Endothelial cell of umbilical vein (primary cell): Measurements from ENCODE around the gene RFFL. TPM values are rescaled to one million over a fixed set of nuclear protein-coding genes. Genes with fewer than 3 reads are reported as not detected.

Experiments
- BruUV-seq: library from RNA; stranded (reverse); fragments of 400-500 nt; replicated peaks from 2 replicates; lab custom pipeline; 2021; lab: Mats Ljungman, UMichigan
- CTCF ChIA-PET: fragments of 300-600, 350-600 bp; sonication (Branson Sonifier 250); formaldehyde crosslinking; loops from one replicate; lab custom pipeline; 2021; ENCODE audit warnings: antibody characterized with exemption, inconsistent platforms; lab: Charles Lee
- POLR2A ChIA-PET: fragments of 300-600, 350-600 bp; sonication (Branson Sonifier 250); formaldehyde crosslinking; loops from one replicate; lab custom pipeline; 2021; ENCODE audit warnings: antibody characterized with exemption, inconsistent platforms; lab: Charles Lee
- DNase-seq: peaks from one replicate; pipeline ENCODE4 v3.0.0-alpha.2; 2011; ENCODE audit warnings: low read depth, low spot score
- FAIRE-seq: peaks from 2 replicates; lab custom pipeline; 2011; peaks lifted over from hg19 to GRCh38; lab: Jason Lieb, UNC
- H2AFZ ChIP-seq: 2 replicates; pipeline ENCODE4 v1.6.0; 2012; ENCODE audit warnings: low read depth, low read length, control low read depth, inconsistent platforms
- H3K27ac ChIP-seq: 2 replicates; pipeline ENCODE4 v1.5.1; 2011; ENCODE audit warnings: low read depth, mild to moderate bottlenecking, control low read depth, low read length, moderate library complexity; ENCODE audit not compliant: insufficient read depth
- H3K27me3 ChIP-seq, 2 experiments: 2 replicates each; pipeline versions ENCODE4 v1.6.0 to v1.6.1; 2011; ENCODE audit warnings: low read length in 2 of 2, mixed read lengths in 1 of 2; ENCODE audit not compliant: control insufficient read depth in 2 of 2, insufficient read depth in 2 of 2
- H3K36me3 ChIP-seq, 2 experiments: 2 replicates in 1 of 2; 3 replicates in 1 of 2; pipeline ENCODE4 v1.5.1; 2011; ENCODE audit warnings: low read length in 2 of 2, mild to moderate bottlenecking in 1 of 2, moderate library complexity in 1 of 2; ENCODE audit not compliant: control insufficient read depth in 2 of 2, insufficient read depth in 2 of 2; ENCODE audit errors: extremely low read depth in 1 of 2
- H3K4me1 ChIP-seq: 3 replicates; pipeline ENCODE4 v1.5.1; 2011; ENCODE audit warnings: mild to moderate bottlenecking, low read length; ENCODE audit not compliant: control insufficient read depth, insufficient read depth; ENCODE audit errors: extremely low read depth
- H3K4me2 ChIP-seq: 2 replicates; pipeline ENCODE4 v1.6.1; 2011; ENCODE audit warnings: low read length, control low read depth, mixed read lengths; ENCODE audit not compliant: insufficient read depth
- H3K4me3 ChIP-seq, 3 experiments: fragments of 200-600 bp in 1 of 3; sonication (generic), shearing (Covaris generic) in 1 of 3; replicated peaks in 1 of 3; 2 replicates each; pipeline ENCODE4 v1.5.1; 2011 to 2016; ENCODE audit warnings: control low read depth in 3 of 3, low read length in 3 of 3, mild to moderate bottlenecking in 2 of 3, inconsistent platforms in 1 of 3, low read depth in 1 of 3, moderate library complexity in 1 of 3; ENCODE audit not compliant: insufficient read depth in 1 of 3
- H3K79me2 ChIP-seq: 2 replicates; pipeline ENCODE4 v1.6.0; 2012; ENCODE audit warnings: low read length, inconsistent platforms; ENCODE audit not compliant: control insufficient read depth, insufficient read depth
- H3K9ac ChIP-seq: replicated peaks from 2 replicates; pipeline ENCODE3; 2011; ENCODE audit warnings: low read length, control low read depth; ENCODE audit not compliant: insufficient read depth; ENCODE audit errors: extremely low read depth
- H3K9me1 ChIP-seq: replicated peaks from 3 replicates; pipeline ENCODE4 v1.6.0; 2011; ENCODE audit warnings: mild to moderate bottlenecking, low read length; ENCODE audit not compliant: control insufficient read depth, insufficient read depth; ENCODE audit errors: extremely low read depth
- H3K9me3 ChIP-seq: replicated peaks from 2 replicates; pipeline ENCODE4 v1.5.1; 2012; ENCODE audit warnings: low read length, inconsistent platforms; ENCODE audit not compliant: control insufficient read depth, insufficient read depth
- H4K20me1 ChIP-seq: replicated peaks from 2 replicates; pipeline ENCODE3; 2011; ENCODE audit warnings: mild to moderate bottlenecking, low read length; ENCODE audit not compliant: control insufficient read depth, insufficient read depth; ENCODE audit errors: extremely low read depth
- EZH2 ChIP-seq: IDR thresholded peaks from 2 replicates; pipeline ENCODE4 v1.6.1; 2012; ENCODE audit warnings: borderline replicate concordance, low read depth, mild to moderate bottlenecking, moderate library complexity, low read length, inconsistent platforms; ENCODE audit not compliant: severe bottlenecking
- FOS ChIP-seq: IDR thresholded peaks from 2 replicates; pipeline ENCODE4 v1.6.1; 2011; ENCODE audit warnings: mild to moderate bottlenecking, low read length, moderate library complexity, borderline replicate concordance; ENCODE audit not compliant: insufficient read depth
- GATA2 ChIP-seq: IDR thresholded peaks from 2 replicates; pipeline ENCODE4 v1.7.0; 2011; ENCODE audit warnings: low read depth, mild to moderate bottlenecking, moderate library complexity, mixed read lengths, low read length; ENCODE audit not compliant: insufficient read length, insufficient read depth
- JUN ChIP-seq: IDR thresholded peaks from 2 replicates; pipeline ENCODE4 v1.6.1; 2011; ENCODE audit warnings: borderline replicate concordance, low read depth; ENCODE audit not compliant: insufficient read length, insufficient read depth
- MYC ChIP-seq: IDR thresholded peaks from one replicate; pipeline ENCODE4 v1.6.1; 2011; ENCODE audit warnings: mild to moderate bottlenecking, low read depth, low read length
- POLR2A ChIP-seq: IDR thresholded peaks from 2 replicates; pipeline ENCODE4 v1.6.1; 2012; ENCODE audit warnings: low read depth, mild to moderate bottlenecking, control low read depth, low read length
- POLR2AphosphoS5 ChIP-seq: IDR thresholded peaks from 2 replicates; pipeline ENCODE4 v1.6.1; 2012; ENCODE audit warnings: low read depth, mild to moderate bottlenecking, control low read depth, low read length, moderate library complexity; ENCODE audit not compliant: insufficient read depth
- dilution Hi-C: fragments of 300-500 bp; cut with MboI; formaldehyde crosslinking; loops from one replicate; pipeline ENCODE4 v1.15.0; 2019; ENCODE audit warnings: low sequenced_read_pairs; ENCODE audit not compliant: extremely low pct_ligation_motif_present
- intact Hi-C: fragments of 100-400 bp; cut with micrococcal nuclease; formaldehyde crosslinking; loops from one replicate; pipeline ENCODE4 v1.10.0; 2022
- polyA plus RNA-seq, 4 experiments: library from polyadenylated mRNA; depleted of rRNA in 3 of 4; stranded (reverse) in 3 of 4; unstranded in 1 of 4; fragments of >200 nt; gene quantifications; 2 replicates each; pipeline versions ENCODE4 v1.2.1 to v1.2.3, GENCODE V29; 2011 to 2012; ENCODE audit warnings: missing spikeins in 1 of 4
- total RNA-seq: library from RNA; stranded (reverse); gene quantifications from 2 replicates; pipeline ENCODE4 v1.2.3, GENCODE V29; 2021
- TF ChIP-seq, protein P1 (sequence below): IDR thresholded peaks from 2 replicates; pipeline ENCODE4 v1.6.1; 2011; ENCODE audit not compliant: insufficient read depth, insufficient read length

RFFL gene
- total and polyA plus RNA-seq, 2 donors (not counting 3 experiments of a cell fraction or from before 2014, with no cell fraction given) = 7.0 to 14.1 TPM

DNA sequence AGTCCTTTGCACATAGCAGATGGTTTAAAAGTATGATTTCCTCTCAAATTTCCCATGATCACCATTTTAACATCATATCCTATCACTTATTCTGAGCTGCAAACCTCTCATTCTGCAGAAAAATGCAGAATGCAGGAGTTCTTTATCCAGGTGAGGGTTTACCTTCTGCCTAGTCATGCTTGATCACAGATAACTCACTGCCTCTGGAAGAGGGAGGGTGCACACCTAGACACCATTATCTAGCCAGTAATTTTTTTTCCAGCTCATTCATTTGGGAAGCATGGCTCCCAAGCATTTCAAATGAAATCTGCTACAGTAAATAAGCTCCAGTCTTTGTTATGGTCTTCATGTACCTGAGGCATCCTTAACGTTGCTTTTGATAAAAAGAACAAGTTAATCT, 38.0 kb downstream of the RFFL start:
- H3K4me3 ChIP-seq = no peak overlapping the region
- TF ChIP-seq GATA2 = no peak
- H3K4me1 ChIP-seq = peaks cover 35% of the 10 kb centered on the region
- no peak overlapping the region for H3K27ac ChIP-seq
- no peaks in the 10 kb centered on the region for H3K36me3 ChIP-seq
- no peak overlapping the region for H3K9ac ChIP-seq
- no peaks in the 10 kb centered on the region for H4K20me1 ChIP-seq
- no peak for DNase-seq
- dilution Hi-C loops (no loop called here), intact Hi-C loops (no loop called here)
- no peaks in the 10 kb centered on the region for H3K9me1 ChIP-seq
- FAIRE-seq = no peak
- ChIA-PET CTCF (interaction anchor here (0.9 to 1.6 kb wide), 3 partner anchors 15 to 94 kb away, joined by 3 to 4 read pairs (median 3); partner anchors contain the start of gene RAD51D), POLR2A (no interaction called here)
- no peak overlapping the region for H2AFZ ChIP-seq
- H3K79me2 ChIP-seq = no peaks in the 10 kb centered on the region
- BruUV-seq = no TSS peak
- no peaks in the 10 kb centered on the region for H3K9me3 ChIP-seq
- no peaks in the 10 kb centered on the region for H3K27me3 ChIP-seq
- no peak overlapping the region for H3K4me2 ChIP-seq

DNA sequence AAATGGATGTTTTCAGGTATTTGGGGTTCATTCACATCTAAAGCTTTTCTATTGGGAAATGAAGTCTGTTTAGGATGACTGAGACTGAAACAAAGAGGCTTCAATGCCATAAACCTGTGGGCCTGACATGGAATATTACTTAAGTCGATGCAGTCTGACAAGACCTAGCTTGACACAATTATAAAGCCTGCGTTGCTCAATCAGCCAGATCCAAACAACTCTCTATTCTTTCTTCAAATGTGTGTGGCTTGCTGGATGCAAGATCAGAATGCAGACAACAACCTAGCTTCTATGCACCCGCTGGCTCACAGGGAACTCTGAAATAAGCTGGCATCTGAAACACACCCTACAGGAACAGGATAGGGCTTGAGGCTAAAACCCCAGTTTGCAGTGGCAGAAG, 40.0 kb downstream of the RFFL start:
- intact Hi-C loops (loop anchor here (2.0 kb wide), 2 partner anchors 25 to 63 kb away; partner anchors contain the start of genes CCT6B and ZNF830), dilution Hi-C loops (no loop called here)
- CTCF ChIA-PET = interaction anchor here (1.2 to 2.8 kb wide), 12 partner anchors 11 to 481 kb away, joined by 3 to 34 read pairs (median 8); partner anchors contain the start of genes RAD51D and RFFL
- no peak overlapping the region for H3K4me2 ChIP-seq
- no peaks in the 10 kb centered on the region for H3K9me3 ChIP-seq
- no peak overlapping the region for H3K4me3 ChIP-seq
- TF ChIP-seq EZH2 (no peak), JUN (no peak), POLR2A (no peak), FOS (no peak), MYC (no peak), POLR2AphosphoS5 (no peak), GATA2 (no peak)
- TF ChIP-seq, protein P1, sequence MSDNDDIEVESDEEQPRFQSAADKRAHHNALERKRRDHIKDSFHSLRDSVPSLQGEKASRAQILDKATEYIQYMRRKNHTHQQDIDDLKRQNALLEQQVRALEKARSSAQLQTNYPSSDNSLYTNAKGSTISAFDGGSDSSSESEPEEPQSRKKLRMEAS = no peak
- H3K79me2 ChIP-seq = no peaks in the 10 kb centered on the region
- no peaks in the 10 kb centered on the region for H3K9me1 ChIP-seq
- peak overlapping the region; percentile 32 for H3K9ac ChIP-seq
- no peak overlapping the region for H2AFZ ChIP-seq
- H3K27ac ChIP-seq = peak overlapping the region; percentile 91
- POLR2A ChIA-PET = interaction anchor here (0.6 to 1.2 kb wide), 3 partner anchors 40 to 56 kb away, joined by 3 to 6 read pairs (median 3); partner anchors contain the start of genes LIG3 and RFFL
- H4K20me1 ChIP-seq = no peaks in the 10 kb centered on the region
- H3K36me3 ChIP-seq = no peaks in the 10 kb centered on the region
- DNase-seq (no peak), FAIRE-seq (no peak)
- H3K27me3 ChIP-seq = no peaks in the 10 kb centered on the region
- no TSS peak for BruUV-seq
- H3K4me1 ChIP-seq = peaks cover 29% of the 10 kb centered on the region
